ENCODE data around the gene MIPEP.

The MIPEP gene

GRCh38 chr13:23740002-23740401, 149.2 kb downstream of the MIPEP start:
- DNase-seq: no peak

GRCh38 chr13:23739596-23739995, 149.6 kb downstream of the MIPEP start:
- DNase-seq: peak; percentile 40

DNA sequence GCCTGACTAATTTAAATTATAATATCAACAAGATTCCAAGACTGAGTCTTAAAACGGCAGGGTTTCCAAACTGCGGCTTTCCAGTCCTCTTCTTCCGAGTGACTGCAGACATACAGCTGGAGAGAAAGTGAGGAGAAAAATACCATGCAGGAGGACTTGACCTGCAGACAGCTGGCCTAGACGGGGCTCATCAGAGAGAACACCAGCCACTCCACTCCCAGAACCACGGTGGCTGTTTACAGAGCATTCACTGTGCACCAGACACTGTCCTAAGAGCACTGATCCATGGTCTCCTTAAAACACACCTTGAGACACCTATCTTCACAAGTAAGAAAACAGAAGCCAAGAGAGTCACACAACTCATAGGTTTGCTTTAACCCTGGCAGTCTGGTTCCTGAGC, 152.7 kb downstream of the MIPEP start:
- DNase-seq: no peak

DNA sequence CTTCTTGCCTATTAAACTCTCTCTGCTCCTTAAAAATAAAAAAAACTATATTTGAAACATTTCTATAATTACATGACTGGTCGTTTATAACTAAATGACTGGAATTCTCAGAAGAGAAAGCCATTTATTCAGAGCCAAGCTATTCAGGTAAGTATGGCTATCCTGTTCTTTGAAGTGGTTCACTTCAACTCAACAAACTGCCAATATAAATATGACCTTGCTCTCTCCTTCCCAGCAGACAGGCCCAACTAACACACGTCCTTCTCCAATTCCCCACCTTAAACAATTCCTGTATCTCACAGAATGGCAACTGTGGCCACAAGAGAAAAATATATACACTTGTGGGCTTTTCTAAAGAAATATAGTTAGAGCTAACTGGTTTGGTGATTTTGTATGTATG, 153.9 kb downstream of the MIPEP start:
- no peak for DNase-seq

- DNase-seq: no peak
Observed at GRCh38 chr13:23731709-23732108, 157.5 kb downstream of the MIPEP start.

- no peak for DNase-seq
Observed at GRCh38 chr13:23730251-23730650, 158.9 kb downstream of the MIPEP start.

DNA sequence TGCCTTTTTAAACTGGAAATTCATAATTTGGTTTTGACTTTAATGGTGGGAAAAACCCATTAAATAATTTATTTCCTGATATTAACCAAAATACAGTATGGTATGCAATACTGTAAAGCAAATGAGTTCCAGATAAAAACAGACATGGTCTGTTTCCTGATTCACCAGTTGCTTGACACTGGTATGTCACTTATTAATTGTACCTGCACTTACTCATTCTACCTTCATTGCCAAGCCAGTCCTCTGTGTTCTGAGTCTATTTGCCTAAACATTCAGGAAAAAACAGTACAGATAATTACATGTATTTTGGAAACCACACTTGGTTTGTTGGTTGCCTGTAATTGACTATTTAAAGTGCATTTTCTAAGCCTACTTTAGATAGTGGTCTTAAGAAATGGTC, 159.7 kb downstream of the MIPEP start:
- no peak for DNase-seq

GRCh38 chr13:23728807-23729206, 160.4 kb downstream of the MIPEP start:
- DNase-seq: no peak

DNA sequence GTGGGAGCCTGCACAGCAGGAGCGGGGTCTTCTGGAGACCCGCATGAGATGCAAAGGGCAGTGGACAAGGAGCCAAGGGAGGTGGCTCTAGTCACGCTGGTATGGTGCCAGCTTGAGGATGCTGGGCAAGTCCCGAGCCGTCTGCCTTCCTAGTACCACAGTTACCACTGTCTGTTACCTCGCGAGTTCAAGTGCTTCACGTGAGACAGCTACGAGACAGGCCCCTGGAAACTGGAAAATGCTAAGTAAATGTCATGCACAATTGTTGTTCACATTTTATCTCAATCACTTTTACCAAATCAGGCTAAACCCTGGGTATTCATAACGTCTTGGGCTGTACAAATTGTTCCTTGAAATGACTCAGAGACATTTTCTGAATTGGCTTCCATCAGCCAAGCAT, 163.3 kb downstream of the MIPEP start:
- DNase-seq: no peak

DNA sequence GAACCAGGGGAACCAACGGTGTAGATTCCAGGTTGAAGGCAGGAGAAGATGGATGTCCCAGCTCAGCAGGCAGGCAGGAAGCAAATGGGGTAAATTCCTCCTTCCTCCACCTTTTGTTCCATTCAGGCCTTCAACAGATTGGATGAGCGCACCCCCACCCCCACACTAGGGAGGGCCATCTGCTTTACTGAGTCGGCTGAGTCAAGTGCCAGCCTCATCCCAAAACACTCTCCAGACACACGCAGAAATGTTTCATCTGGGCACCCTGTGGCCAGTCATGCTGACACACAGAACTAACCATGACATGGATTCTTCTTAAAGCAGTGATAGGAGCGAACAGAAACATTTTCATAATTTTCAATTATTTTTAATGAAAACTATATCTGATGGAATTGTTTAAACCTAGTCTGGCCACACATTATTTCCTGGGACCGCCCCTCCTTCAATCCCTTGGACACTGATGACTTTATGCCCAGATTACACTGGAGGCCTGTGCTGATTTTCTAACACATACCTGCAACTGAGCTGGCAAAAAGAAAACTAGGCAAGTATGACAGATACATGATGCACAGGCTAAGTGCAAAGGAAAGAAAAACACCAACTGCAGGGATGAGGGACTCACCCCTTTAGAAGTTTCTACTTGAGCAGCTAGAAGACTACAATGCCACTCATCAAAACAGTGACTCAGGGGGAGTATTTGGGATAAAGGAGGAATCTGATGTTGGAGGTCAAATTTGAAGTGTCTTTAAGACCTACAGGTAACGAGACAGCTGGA, 164.8 kb downstream of the MIPEP start:
- no peak for DNase-seq

DNA sequence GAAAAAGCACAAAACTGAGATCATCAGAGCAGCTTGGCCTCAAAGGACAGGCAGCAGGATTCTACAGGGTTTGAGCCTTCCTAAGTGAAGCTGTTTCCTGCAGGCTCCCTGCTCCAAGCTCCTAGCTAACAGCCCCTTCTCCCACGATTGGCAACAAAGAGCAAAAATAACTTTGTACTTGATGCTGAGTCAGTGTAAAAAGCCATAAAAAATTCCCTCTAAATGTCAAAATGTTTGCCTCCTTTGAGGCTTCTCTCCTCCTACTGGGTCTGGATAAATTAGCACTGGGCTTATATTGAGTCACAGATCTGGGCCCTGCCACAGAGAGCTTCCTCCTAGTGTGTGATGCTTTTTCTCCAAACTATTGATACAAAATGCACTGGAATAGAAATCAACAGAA, 165.7 kb downstream of the MIPEP start:
- no peak for DNase-seq

DNA sequence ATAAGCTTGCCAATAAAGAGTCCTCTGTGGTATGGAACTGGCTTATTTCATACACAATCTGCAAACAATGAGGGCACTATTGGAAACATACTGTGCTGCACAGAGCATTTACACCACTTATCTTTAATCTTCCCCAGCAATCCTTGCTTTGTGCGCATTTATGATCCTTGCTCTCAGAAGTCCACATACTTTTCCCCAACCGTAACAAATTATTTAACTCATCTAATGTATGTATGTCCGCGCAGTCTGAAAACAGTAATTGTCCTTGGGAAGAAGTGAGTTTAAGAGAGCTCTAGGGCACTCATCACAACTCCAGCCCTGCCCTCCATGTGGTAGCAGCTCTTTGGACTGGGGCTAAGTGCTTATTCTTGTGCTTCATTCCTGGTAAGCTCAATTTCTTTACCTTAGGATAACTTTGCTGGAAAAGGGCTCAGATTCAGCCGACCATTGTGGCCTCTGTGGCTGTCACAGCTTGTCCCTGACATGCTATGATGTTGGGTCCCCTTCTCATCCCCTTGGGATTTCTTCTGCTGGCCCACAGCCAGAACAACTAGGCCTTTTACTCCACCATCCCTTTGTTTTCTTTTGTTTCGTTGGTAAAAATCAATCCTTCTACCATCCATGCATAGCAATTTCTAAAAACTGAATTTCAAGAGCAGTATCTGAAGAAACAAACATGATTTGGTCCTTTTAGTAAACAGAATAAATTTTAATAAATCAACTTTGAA, 166.3 kb downstream of the MIPEP start:
- DNase-seq: no peak

- DNase-seq: no peak
Observed at GRCh38 chr13:23718996-23719395, 170.2 kb downstream of the MIPEP start.

DNA sequence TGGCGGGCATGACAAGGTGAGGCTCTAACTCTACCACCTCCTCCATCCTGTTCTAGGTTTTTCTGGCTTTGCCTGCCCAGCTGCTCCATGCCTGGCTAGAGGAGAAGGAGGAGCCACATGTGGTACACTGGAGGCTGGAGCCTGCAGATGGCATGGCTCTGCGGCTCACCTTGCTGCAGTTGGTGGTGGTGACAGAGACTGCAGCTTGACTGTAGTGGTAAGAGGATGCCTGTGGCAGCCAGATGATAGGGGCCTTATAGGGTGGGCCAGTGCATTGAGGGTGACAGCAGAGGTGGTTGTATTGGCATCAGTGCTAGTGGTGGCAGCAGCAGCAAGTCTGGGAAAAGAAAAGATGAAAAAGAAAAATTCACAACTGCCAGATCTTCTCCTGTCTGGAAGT, 172.8 kb downstream of the MIPEP start:
- DNase-seq: no peak

DNA sequence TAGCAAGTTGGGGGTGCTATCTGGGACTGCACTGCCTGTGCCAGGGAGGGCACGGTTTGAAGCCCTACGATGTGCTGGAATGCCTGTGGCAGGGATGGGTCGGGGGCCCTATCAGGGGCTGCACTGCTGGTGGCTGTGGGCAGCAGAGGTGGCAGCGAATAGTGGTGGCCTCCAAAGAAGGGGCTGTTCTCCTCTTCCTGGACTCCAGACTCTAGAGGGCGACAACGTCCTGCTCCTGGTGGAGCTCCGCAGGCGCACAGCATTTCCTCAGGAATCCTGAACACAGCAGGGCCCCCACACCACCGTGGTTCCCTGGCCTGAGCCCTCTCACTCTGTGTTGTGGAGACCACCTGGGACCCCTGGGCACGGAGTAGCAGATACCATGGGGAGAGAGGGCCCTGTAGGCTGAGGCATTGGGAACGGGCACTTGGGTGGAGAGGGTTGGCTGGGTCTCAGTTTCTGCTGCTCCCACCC, 173.4 kb downstream of the MIPEP start:
- DNase-seq: no peak

DNA sequence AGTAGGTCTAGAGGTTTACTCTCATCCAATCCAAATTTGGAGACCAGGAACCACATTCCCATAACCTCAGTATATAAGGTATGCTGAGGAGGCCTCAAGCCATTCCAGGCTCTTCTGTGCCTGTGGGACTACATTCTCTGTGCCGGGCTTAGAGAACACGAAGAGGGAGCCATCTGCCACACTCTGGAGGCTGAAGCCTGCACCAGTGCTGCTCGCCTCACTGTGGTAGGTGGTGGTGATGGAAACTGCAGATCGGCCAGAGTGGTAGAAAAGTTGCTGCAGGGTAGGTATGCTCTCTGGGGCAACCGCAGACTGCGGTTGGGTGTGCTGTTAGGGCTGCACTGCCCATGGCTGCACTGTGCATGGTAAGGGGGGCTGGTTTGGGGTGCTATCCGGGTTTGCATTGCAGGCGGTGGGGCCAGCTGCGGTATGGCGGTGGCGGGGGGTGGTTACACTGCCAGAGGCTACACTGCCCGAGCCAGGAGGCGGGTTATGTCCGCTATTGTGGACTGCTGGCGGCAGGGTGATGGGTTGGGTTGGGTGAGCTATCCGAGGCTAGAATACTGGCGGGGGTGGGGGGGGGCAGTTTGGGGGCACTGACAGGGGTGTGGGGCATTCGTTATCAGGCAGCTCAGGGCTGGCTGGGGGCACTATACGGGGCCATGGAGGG, 174.0 kb downstream of the MIPEP start:
- no peak for DNase-seq

- no peak for DNase-seq
Observed at GRCh38 chr13:23714672-23715071, 174.5 kb downstream of the MIPEP start.

- DNase-seq: no peak
Observed at GRCh38 chr13:23711355-23711754, 177.8 kb downstream of the MIPEP start.

DNA sequence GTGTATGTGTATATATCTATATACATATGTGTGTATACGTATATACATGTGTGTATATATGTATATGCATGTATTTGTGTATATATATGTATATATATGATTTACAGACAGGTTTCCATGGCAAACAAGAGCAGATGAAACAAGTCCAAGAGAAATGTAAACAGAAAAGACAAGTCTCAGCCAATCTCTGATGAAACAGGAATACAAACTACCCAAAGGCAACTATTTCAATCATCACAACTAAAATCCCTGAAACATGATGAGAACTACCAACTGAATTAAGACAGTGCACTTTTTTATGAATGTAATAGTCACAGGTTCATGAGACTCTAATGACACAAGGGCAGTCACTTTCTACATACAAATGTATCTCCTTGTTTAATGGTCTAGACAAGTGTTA, 178.8 kb downstream of the MIPEP start:
- no peak for DNase-seq

GRCh38 chr13:23709536-23709935, 179.7 kb downstream of the MIPEP start:
- no peak for DNase-seq

DNA sequence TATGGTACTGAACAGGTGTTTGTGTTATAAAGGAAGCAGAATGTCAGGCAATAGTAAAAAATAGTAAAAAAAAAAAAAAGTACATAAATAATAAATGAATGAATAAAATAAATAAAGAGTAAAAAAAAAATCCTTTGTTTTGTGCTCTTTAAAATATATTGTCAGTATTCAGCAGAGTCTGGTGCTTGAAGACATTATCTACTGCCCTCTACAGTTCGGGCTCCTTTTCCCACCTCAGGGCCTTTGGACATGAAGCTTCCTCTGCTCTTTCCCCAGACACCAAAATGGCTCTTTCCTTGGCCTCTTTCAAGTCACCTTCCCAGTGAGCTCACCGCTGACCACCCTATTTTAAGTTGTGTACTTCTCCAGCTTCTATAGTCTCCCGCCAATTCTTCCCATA, 181.5 kb downstream of the MIPEP start:
- no peak for DNase-seq

- DNase-seq: no peak
Observed at GRCh38 chr13:23705583-23705982, 183.6 kb downstream of the MIPEP start.

DNA sequence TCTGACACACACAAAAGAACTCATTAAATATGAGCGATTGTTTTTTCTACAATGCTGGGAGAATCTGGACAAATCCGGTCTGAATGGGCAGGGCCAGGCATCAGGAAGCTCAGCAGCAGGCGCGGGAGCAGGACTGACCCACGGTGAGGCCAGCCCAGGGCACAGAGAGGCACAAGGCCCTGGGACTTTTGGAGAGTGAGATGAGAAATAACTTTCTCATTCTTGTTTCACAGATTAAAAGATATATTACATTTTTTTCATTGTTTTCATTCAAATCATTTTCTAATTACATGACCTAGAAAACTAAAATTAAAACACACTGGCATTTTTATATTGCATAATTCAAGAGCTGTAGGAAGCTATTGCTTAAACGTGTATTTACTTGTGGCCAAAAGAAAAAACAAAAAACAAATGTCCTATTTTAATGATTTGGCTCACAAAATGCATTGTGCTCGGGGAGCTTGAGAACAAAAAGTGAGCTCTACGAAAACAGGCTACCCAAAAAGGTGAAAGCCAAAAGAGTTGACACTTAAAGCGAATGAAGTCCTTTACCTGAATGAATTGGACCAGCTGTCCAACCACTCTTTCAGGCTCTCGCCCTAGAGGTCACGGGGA, 185.8 kb downstream of the MIPEP start:
- DNase-seq: no peak

DNA sequence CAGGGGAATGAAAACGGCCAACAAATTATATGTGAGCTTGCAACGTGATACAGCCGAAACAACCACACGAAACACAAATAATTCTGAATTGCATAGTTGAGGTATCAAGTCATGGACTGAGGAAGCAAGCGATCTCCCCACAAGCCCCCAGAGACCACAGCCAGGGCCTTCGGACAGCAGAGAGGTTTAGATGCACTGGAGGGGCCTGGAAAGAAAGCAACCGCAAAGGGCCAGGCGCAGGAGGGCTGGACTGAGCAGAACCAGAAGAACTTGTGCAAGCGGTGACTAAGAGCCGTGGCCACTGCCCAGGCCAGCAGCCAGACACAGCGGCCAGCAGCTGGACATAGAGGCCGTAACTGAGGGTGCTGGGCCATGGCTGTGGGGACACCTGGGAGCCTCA, 187.6 kb downstream of the MIPEP start:
- no peak for DNase-seq

Data from NCI-H774 (cell line).